T-helper 2 cell treated with Interferon-gamma antibody and Interleukin-4, amounts not matched to agents 100 ng/mL and 5 ng/mL, for 36 hours (primary cell): ENCODE data around the gene ELOB. TPM values are rescaled to one million over a fixed set of nuclear protein-coding genes. Genes with fewer than 3 reads are reported as not detected.

Experiments used
- intact Hi-C: fragments of 100-400 bp; cut with micrococcal nuclease; formaldehyde crosslinking; loops from one replicate; pipeline ENCODE4 v1.15.1; 2023
- total RNA-seq: library from RNA; stranded (reverse); gene quantifications from 2 replicates; pipeline ENCODE4 v1.2.3, GENCODE V29; 2022

Gene ELOB
- total RNA-seq, 1 donor from 2014 or later: 232 TPM

DNA sequence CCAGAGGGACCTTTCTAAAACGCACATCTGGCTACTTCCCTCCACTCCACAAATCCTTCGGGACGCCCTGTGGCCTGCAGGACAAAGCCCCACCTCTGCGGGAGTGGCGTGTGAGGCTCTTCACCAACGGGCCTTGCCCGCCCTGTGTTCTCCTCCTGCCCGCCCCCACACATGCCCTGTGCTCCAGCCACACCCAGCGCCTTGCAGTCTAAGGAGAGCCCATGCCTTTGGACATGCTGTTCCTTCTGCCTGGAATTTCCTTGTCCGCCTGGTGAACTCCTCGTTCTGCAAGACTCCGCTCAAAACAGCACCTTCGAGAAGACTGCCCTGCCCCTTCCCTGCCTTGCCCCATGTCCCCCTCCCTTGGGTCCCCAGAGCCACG is 7.4 kb downstream of the ELOB start:
- intact Hi-C loops: loop anchor here (10.0 kb wide), 1 partner anchor 155 kb away; no protein-coding TSS in a partner anchor

DNA sequence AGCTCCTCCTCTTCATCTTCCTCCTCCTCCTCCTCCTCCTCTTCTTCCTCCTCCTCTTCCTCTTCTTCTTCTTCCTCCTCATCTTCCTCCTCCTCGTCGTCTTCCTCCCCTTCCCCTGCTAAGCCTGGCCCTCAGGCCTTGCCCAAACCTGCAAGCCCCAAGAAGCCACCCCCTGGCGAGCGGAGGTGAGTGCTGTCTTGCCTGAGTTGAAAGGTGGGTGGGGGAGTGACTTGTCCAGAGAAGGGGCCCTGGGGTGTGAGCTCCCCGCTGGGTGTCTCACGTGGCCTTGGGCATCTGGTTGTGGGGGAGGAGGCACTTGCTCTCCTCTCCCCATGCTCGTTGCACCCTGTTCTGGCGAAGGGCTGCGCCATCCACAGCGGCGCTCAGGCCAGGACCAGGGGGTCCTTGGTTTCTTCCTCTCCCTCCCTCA is 8.0 kb downstream of the ELOB start:
- intact Hi-C loops: no loop called here

GRCh38 chr16:2768403-2769089 is 8.5 kb downstream of the ELOB start:
- intact Hi-C loops: no loop called here

GRCh38 chr16:2767891-2768290 is 9.2 kb downstream of the ELOB start:
- intact Hi-C loops: no loop called here

DNA sequence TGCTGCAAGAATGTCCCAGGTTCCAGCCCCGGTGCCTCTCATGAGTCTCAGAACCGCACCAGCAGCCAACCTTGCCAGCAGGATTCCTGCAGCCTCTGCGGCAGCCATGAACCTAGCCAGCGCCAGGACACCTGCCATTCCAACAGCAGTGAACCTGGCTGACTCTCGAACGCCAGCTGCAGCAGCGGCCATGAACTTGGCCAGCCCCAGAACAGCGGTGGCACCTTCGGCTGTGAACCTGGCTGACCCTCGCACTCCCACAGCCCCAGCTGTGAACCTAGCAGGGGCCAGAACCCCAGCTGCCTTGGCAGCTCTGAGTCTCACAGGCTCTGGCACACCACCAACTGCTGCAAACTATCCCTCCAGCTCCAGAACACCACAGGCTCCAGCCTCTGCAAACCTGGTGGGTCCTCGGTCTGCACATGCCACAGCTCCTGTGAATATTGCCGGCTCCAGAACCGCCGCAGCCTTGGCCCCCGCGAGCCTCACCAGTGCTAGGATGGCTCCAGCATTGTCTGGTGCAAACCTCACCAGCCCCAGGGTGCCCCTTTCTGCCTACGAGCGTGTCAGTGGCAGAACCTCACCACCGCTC is 9.8 kb downstream of the ELOB start:
- intact Hi-C loops: no loop called here

- intact Hi-C loops: no loop called here
Measured at GRCh38 chr16:2766430-2767139, 10.5 kb downstream of the ELOB start.

GRCh38 chr16:2765462-2766404 is 11.3 kb downstream of the ELOB start:
- intact Hi-C loops: no loop called here

DNA sequence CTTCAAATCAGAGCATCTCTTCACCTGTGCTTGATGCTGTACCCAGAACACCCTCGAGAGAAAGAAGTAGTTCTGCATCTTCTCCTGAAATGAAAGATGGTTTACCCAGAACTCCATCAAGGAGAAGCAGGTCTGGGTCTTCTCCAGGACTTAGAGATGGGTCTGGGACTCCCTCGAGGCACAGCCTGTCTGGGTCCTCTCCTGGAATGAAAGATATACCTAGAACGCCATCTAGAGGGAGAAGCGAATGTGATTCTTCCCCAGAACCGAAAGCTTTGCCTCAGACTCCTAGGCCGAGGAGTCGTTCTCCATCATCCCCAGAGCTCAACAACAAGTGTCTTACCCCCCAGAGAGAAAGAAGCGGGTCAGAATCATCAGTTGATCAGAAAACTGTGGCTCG is 12.4 kb downstream of the ELOB start:
- intact Hi-C loops: no loop called here

DNA sequence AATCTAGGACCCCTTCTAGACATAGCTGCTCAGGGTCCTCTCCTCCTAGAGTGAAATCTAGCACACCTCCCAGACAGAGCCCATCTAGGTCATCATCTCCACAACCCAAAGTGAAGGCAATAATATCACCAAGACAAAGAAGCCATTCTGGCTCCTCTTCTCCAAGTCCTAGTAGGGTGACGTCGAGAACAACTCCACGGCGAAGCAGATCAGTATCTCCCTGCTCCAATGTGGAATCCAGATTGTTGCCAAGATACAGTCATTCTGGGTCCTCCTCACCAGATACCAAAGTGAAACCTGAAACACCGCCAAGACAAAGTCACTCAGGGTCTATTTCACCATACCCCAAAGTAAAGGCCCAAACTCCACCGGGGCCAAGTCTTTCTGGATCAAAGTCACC is 13.9 kb downstream of the ELOB start:
- intact Hi-C loops: no loop called here

DNA sequence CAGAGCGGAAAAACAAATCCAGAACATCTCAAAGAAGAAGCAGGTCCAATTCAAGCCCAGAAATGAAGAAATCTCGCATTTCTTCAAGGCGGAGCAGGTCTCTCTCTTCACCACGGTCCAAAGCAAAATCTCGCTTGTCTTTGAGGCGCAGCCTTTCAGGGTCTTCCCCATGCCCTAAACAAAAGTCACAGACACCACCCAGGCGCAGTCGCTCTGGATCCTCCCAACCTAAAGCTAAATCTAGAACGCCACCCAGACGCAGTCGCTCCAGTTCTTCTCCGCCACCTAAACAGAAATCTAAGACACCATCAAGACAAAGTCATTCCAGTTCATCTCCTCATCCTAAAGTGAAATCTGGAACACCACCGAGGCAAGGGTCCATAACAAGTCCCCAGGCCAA is 14.4 kb downstream of the ELOB start:
- intact Hi-C loops: no loop called here

- intact Hi-C loops: no loop called here
Measured at GRCh38 chr16:2761886-2762583, 15.0 kb downstream of the ELOB start.

GRCh38 chr16:2761472-2761871 is 15.6 kb downstream of the ELOB start:
- intact Hi-C loops: no loop called here

GRCh38 chr16:2757344-2757743 is 19.7 kb downstream of the ELOB start:
- intact Hi-C loops: loop anchor here (10.0 kb wide), 1 partner anchor 127 kb away; the partner anchor contains the start of gene FLYWCH2

GRCh38 chr16:2756288-2757015 is 20.6 kb downstream of the ELOB start:
- intact Hi-C loops: loop anchor here (10.0 kb wide), 1 partner anchor 128 kb away; the partner anchor contains the start of gene FLYWCH2

DNA sequence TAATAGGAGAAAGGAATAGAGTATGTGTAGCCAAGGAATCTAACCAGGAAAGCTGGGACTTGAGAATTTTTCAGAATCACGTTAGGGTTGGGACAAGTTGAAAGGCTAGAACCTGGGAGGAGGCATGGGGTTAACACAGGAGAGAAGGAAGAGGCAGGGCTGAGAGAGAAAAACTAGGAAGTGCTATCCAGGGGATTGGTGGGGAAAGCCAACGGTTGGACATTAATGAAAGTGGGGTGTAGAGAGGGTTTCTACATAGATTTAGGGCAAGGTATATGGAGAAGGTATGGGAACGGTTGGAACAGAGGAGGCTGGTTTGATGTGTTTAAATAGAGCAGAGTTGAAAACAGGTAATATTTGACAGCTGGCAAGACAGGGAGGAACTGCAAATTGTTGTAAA is 21.9 kb downstream of the ELOB start:
- intact Hi-C loops: loop anchor here (10.0 kb wide), 1 partner anchor 130 kb away; the partner anchor contains the start of gene FLYWCH2

DNA sequence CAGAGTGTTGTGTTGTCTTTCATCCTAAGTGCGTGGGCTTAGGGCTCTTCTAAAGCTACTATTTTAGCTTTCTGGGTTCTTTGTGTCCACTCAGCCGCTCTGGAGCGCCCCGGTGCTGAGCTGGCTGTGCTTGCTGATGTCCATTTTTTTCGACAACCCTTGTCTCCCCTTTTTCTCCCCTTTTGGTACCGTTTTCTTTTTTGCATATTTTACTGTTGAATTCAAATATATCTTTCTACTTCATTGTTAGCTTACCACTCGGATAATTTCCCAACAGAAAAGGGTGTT is 23.4 kb downstream of the ELOB start:
- intact Hi-C loops: loop anchor here (1.0 to 10.0 kb wide), 4 partner anchors 33 to 761 kb away; partner anchors contain the start of genes FLYWCH2 and PRSS27

- intact Hi-C loops: loop anchor here (1.0 to 10.0 kb wide), 7 partner anchors 24 to 761 kb away; partner anchors contain the start of genes ELOB, FLYWCH2, KCTD5 and PRSS27
Measured at GRCh38 chr16:2752850-2753732, 24.0 kb downstream of the ELOB start.

- intact Hi-C loops: loop anchor here (1.0 to 10.0 kb wide), 6 partner anchors 25 to 760 kb away; partner anchors contain the start of genes ELOB, FLYWCH2, KCTD5 and PRSS27
Measured at GRCh38 chr16:2752035-2752849, 24.8 kb downstream of the ELOB start, which contains the start of gene SRRM2. Gene SRRM2, plus strand, starts transcription at chr16:2752638. Its CDS starts 3,727 bp downstream, at chr16:2756365.
